K562 (cell line): Measurements from ENCODE around the gene ZFPM1. TPM values are rescaled to one million over a fixed set of nuclear protein-coding genes. Genes with fewer than 3 reads are reported as not detected.

Experiments used
- CCNT2 ChIP-seq: IDR thresholded peaks from 2 replicates; pipeline ENCODE4 v1.6.1; 2011; ENCODE audit warnings: borderline replicate concordance, low read depth, mild to moderate bottlenecking, moderate library complexity, mixed read lengths, low read length; ENCODE audit not compliant: insufficient read length; ENCODE audit errors: extremely low read depth
- CREB1 ChIP-seq, 2 experiments: sonication (generic) in 1 of 2; formaldehyde crosslinking in 1 of 2; IDR thresholded peaks; 2 replicates each; pipeline versions ENCODE4 v1.6.1 to v1.8.0; 2012 to 2022; ENCODE audit warnings: inconsistent platforms in 1 of 2, mild to moderate bottlenecking in 1 of 2, missing genetic modification reagents in 1 of 2, moderate library complexity in 1 of 2
- ELF4 ChIP-seq: fragments of 450-650 bp; formaldehyde crosslinking; IDR thresholded peaks from 2 replicates; pipeline ENCODE4 v1.4.0; 2022; ENCODE audit warnings: missing genetic modification characterization
- HLTF ChIP-seq: fragments of 450-650 bp; IDR thresholded peaks from 2 replicates; pipeline ENCODE4 v1.6.1; 2016
- KLF1 ChIP-seq: fragments of 450-650 bp; IDR thresholded peaks from 2 replicates; pipeline ENCODE4 v1.6.1; 2016; ENCODE audit warnings: missing genetic modification characterization, missing compliant biosample characterization
- MAZ ChIP-seq, 2 experiments: fragments of 450-650 bp in 1 of 2; sonication (generic) in 1 of 2; formaldehyde crosslinking; IDR thresholded peaks in 1 of 2; conservative IDR thresholded peaks in 1 of 2; 2 replicates each; pipeline versions ENCODE4 v1.4.0 to v1.5.0; 2020; ENCODE audit warnings: mild to moderate bottlenecking in 1 of 2, missing genetic modification reagents in 1 of 2
- MEIS2 ChIP-seq: fragments of 450-650 bp; IDR thresholded peaks from 2 replicates; pipeline ENCODE4 v1.6.1; 2014; ENCODE audit warnings: mild to moderate bottlenecking; ENCODE audit not compliant: partially characterized antibody
- PCBP2 ChIP-seq: fragments of 200-400 bp; formaldehyde crosslinking; IDR thresholded peaks from 2 replicates; pipeline ENCODE4 v1.6.1; 2018; ENCODE audit warnings: low read length, low read depth, mild to moderate bottlenecking, moderate library complexity; ENCODE audit not compliant: poor library complexity, severe bottlenecking
- PHTF2 ChIP-seq: fragments of 250-450 bp; sonication (Bioruptor Pico); IDR thresholded peaks from 2 replicates; pipeline ENCODE4 v1.5.0; 2021; ENCODE audit warnings: mild to moderate bottlenecking
- RAD21 ChIP-seq, 2 experiments: fragments of 250-450 bp in 1 of 2; fragments of 450-650 bp in 1 of 2; sonication (Bioruptor Pico) in 1 of 2; formaldehyde crosslinking in 1 of 2; IDR thresholded peaks in 1 of 2; conservative IDR thresholded peaks in 1 of 2; 2 replicates each; pipeline versions ENCODE4 v1.4.0 to v1.8.0; 2020 to 2022; ENCODE audit warnings: mild to moderate bottlenecking in 2 of 2, moderate library complexity in 1 of 2
- RB1 ChIP-seq: fragments of 450-650 bp; IDR thresholded peaks from 2 replicates; pipeline ENCODE4 v1.6.1; 2017; ENCODE audit warnings: low read depth, mild to moderate bottlenecking
- RHOXF2B ChIP-seq: fragments of 250-450 bp; sonication (Bioruptor Pico); conservative IDR thresholded peaks from 2 replicates; pipeline ENCODE4 v1.5.1; 2021
- SIN3A ChIP-seq, 2 experiments: fragments of 150-350 bp in 1 of 2; IDR thresholded peaks; 2 replicates each; pipeline ENCODE4 v1.6.1; 2011 to 2016; ENCODE audit warnings: borderline replicate concordance in 2 of 2, low read depth in 2 of 2, low read length in 2 of 2, mild to moderate bottlenecking in 2 of 2, moderate library complexity in 2 of 2; ENCODE audit not compliant: control insufficient read depth in 1 of 2
- WHSC1 ChIP-seq: IDR thresholded peaks from one replicate; pipeline ENCODE4 v1.6.1; 2012; ENCODE audit warnings: low read length, control low read depth, inconsistent platforms
- ZFP30 ChIP-seq: fragments of 250-450 bp; sonication (Bioruptor Pico); IDR thresholded peaks from 2 replicates; pipeline ENCODE4 v1.8.0; 2022; ENCODE audit warnings: moderate library complexity, mild to moderate bottlenecking, inconsistent platforms, borderline replicate concordance
- ZNF224 ChIP-seq: sonication (generic); formaldehyde crosslinking; IDR thresholded peaks from 2 replicates; pipeline ENCODE4 v1.8.0; 2022; ENCODE audit warnings: mild to moderate bottlenecking, missing genetic modification reagents
- ZNF280A ChIP-seq: fragments of 450-650 bp; IDR thresholded peaks from 2 replicates; pipeline ENCODE4 v1.6.1; 2018; ENCODE audit warnings: mild to moderate bottlenecking, low read depth; ENCODE audit not compliant: partially characterized antibody
- ZNF609 ChIP-seq: sonication (generic); formaldehyde crosslinking; IDR thresholded peaks from 2 replicates; pipeline ENCODE4 v1.8.1; 2023; ENCODE audit warnings: missing genetic modification reagents, mild to moderate bottlenecking, borderline replicate concordance
- ZNF696 ChIP-seq: fragments of 250-450 bp; sonication (Bioruptor Pico); conservative IDR thresholded peaks from 2 replicates; pipeline ENCODE4 v1.4.0; 2020; ENCODE audit warnings: mild to moderate bottlenecking, moderate library complexity
- polyA plus RNA-seq, 8 experiments: library from polyadenylated mRNA; depleted of rRNA in 4 of 8; stranded (reverse) in 5 of 8; unstranded in 3 of 8; fragments of >200 nt; fragmentation: Nextera tagmentation in 2 of 8; fragmentation: Illumina TruSeq in 1 of 8; extraction: Ambion mirVana in 2 of 8; extraction: Trizol in 1 of 8; gene quantifications; 2 replicates each; pipeline versions ENCODE4 v1.2.1 to v1.2.3, GENCODE V29; 2011 to 2014; ENCODE audit warnings: inconsistent platforms in 1 of 8, missing spikeins in 1 of 8
- total RNA-seq, 7 experiments: library from RNA; depleted of rRNA in 6 of 7; stranded (reverse); fragments of >200 nt in 6 of 7; fragmentation: Illumina TruSeq in 2 of 7; extraction: Trizol in 2 of 7; gene quantifications; 2 replicates each; pipeline versions ENCODE4 v1.2.1 to v1.2.3, GENCODE V29; 2011 to 2021; ENCODE audit warnings: low replicate concordance in 1 of 7

Gene ZFPM1
- total and polyA plus RNA-seq, 9 of the 15 experiments (the other 6 are each of a cell fraction or from before 2014, with no cell fraction given), result 0.03 to 35.9 (median 1.4) TPM

- TF ChIP-seq ZNF609, result no peak
- no peak for TF ChIP-seq CREB1 (IDR thresholded peaks at IDR 0.05)
- TF ChIP-seq CREB1 (CRISPR knock-in tag; IDR thresholded peaks at IDR 0.05), result no peak; the same call in 1 of the 2 replicates
- peak; percentile 27 for TF ChIP-seq CCNT2
- TF ChIP-seq RAD21 (CRISPR knock-in tag; conservative IDR thresholded peaks at IDR 0.05 in 1 of 2, IDR thresholded peaks at IDR 0.05 in 1 of 2), result peak in 1 of 2 experiments; percentile 49; a peak in 2 of 4 replicates
- TF ChIP-seq WHSC1, result no peak
- TF ChIP-seq MAZ (CRISPR knock-in tag; conservative IDR thresholded peaks at IDR 0.05 in 1 of 2, IDR thresholded peaks at IDR 0.05 in 1 of 2), result peak in 1 of 2 experiments; percentile 59; a peak in 1 of 4 replicates
- no peak for TF ChIP-seq HLTF
- TF ChIP-seq ZFP30 (CRISPR knock-in tag), result no peak
- no peak for TF ChIP-seq ZNF224 (CRISPR knock-in tag)
- TF ChIP-seq SIN3A (IDR thresholded peaks at IDR 0.05; ENCODE audit: borderline replicate concordance in 2 of 2, control insufficient read depth in 1 of 2, low read depth in 2 of 2, low read length in 2 of 2), result peak in 1 of 2 experiments; percentile 35; a peak in 1 of 4 replicates
- TF ChIP-seq PCBP2, result no peak
- no peak for TF ChIP-seq RHOXF2B (CRISPR knock-in tag)
- TF ChIP-seq ELF4 (CRISPR knock-in tag), result peak; percentile 44; the same call in 1 of the 2 replicates
- TF ChIP-seq MEIS2, result no peak
- TF ChIP-seq RB1, result 0 out of 2 replicates have a peak, but pooled peaks have one; percentile 41
- TF ChIP-seq ZNF280A, result no peak
- TF ChIP-seq PHTF2, result no peak
- TF ChIP-seq ZNF696, result no peak
- TF ChIP-seq KLF1 (tag), result 0 out of 2 replicates have a peak, but pooled peaks have one; percentile 35
Measured at GRCh38 chr16:88494335-88495154, 41.5 kb downstream of the ZFPM1 start (continued).
